HepG2 (cell line): ENCODE data around the gene BCO1. TPM values are rescaled to one million over a fixed set of nuclear protein-coding genes. Genes with fewer than 3 reads are reported as not detected.

Experiments used
- MEIS1 ChIP-seq: sonication (generic); formaldehyde crosslinking; IDR thresholded peaks from 2 replicates; pipeline ENCODE4 v1.9.0; 2021; ENCODE audit warnings: mild to moderate bottlenecking, missing genetic modification reagents, moderate library complexity, borderline replicate concordance
- ZNF816 ChIP-seq: sonication (generic); formaldehyde crosslinking; IDR thresholded peaks from 2 replicates; pipeline ENCODE4 v1.8.0; 2022; ENCODE audit warnings: missing genetic modification reagents, mild to moderate bottlenecking, borderline replicate concordance
- polyA plus RNA-seq, 8 experiments: library from polyadenylated mRNA; depleted of rRNA in 3 of 8; stranded (reverse) in 7 of 8; unstranded in 1 of 8; fragments of >200 nt; fragmentation: Illumina TruSeq in 4 of 8; extraction: Trizol in 4 of 8; gene quantifications; 2 replicates each; pipeline versions ENCODE4 v1.2.1 to v1.2.3, GENCODE V29; 2011 to 2016; ENCODE audit warnings: low read depth in 4 of 8, missing spikeins in 1 of 8, mixed read lengths in 1 of 8; ENCODE audit not compliant: insufficient read depth in 1 of 8
- total RNA-seq, 5 experiments: library from RNA; depleted of rRNA; stranded (reverse); fragments of >200 nt; fragmentation: Illumina TruSeq; extraction: Trizol; gene quantifications; 2 replicates each; pipeline ENCODE4 v1.2.3, GENCODE V29; 2016; ENCODE audit warnings: low read depth in 1 of 5
- TF ChIP-seq, protein P1 (sequence below): sonication (generic); formaldehyde crosslinking; IDR thresholded peaks from 2 replicates; pipeline ENCODE4 v1.5.1; 2020; ENCODE audit warnings: mild to moderate bottlenecking, missing genetic modification reagents, borderline replicate concordance
- TF ChIP-seq, protein P2 (sequence below): sonication (generic); formaldehyde crosslinking; IDR thresholded peaks from 2 replicates; pipeline ENCODE4 v1.4.0; 2020; ENCODE audit warnings: missing genetic modification reagents, borderline replicate concordance

The BCO1 gene
- total and polyA plus RNA-seq, 2 of the 13 experiments (the other 11 are each of a cell fraction or from before 2014, with no cell fraction given) = 0.11 TPM; not detected in 1

DNA sequence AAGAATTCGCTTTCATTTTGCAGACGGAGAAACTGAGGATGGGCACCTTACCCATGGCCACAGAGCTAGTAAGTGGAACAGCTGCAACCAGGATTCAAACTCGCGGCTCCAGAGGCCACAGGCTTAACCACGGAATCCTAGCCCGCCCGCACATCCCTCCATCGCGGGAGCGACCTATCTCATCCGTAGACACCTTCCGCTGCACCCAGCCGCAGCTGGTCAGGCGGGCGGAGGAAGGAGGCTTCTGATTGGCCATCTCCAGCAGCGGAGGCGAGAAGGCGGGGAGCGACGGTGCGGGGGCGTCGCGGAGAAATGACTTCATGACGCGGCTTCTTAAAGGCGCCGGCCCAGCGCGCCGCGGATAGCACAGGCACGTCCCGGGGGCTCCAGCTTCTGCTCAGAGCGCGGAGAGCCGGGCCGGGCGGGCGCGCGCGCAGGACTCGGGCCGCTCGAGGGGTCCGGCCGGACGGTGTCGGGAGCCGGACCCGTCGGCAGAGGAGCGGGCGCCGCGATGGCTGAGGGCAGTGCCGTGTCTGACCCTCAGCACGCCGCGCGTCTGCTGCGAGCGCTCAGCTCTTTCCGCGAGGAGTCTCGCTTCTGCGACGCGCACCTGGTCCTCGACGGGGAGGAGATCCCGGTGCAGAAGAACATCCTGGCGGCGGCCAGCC is 76.2 kb downstream of the BCO1 start, which contains the start of gene GAN (continued):
- TF ChIP-seq, protein P1, sequence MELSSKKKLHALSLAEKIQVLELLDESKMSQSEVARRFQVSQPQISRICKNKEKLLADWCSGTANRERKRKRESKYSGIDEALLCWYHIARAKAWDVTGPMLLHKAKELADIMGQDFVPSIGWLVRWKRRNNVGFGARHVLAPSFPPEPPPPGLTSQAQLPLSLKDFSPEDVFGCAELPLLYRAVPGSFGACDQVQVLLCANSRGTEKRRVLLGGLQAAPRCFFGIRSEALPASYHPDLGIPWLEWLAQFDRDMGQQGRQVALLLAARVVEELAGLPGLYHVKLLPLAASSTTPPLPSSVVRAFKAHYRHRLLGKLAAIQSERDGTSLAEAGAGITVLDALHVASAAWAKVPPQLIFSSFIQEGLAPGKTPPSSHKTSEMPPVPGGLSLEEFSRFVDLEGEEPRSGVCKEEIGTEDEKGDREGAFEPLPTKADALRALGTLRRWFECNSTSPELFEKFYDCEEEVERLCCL (CRISPR knock-in tag) = no peak
- TF ChIP-seq, protein P2, sequence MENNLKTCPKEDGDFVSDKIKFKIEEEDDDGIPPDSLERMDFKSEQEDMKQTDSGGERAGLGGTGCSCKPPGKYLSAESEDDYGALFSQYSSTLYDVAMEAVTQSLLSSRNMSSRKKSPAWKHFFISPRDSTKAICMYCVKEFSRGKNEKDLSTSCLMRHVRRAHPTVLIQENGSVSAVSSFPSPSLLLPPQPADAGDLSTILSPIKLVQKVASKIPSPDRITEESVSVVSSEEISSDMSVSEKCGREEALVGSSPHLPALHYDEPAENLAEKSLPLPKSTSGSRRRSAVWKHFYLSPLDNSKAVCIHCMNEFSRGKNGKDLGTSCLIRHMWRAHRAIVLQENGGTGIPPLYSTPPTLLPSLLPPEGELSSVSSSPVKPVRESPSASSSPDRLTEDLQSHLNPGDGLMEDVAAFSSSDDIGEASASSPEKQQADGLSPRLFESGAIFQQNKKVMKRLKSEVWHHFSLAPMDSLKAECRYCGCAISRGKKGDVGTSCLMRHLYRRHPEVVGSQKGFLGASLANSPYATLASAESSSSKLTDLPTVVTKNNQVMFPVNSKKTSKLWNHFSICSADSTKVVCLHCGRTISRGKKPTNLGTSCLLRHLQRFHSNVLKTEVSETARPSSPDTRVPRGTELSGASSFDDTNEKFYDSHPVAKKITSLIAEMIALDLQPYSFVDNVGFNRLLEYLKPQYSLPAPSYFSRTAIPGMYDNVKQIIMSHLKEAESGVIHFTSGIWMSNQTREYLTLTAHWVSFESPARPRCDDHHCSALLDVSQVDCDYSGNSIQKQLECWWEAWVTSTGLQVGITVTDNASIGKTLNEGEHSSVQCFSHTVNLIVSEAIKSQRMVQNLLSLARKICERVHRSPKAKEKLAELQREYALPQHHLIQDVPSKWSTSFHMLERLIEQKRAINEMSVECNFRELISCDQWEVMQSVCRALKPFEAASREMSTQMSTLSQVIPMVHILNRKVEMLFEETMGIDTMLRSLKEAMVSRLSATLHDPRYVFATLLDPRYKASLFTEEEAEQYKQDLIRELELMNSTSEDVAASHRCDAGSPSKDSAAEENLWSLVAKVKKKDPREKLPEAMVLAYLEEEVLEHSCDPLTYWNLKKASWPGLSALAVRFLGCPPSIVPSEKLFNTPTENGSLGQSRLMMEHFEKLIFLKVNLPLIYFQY (CRISPR knock-in tag) = no peak; the same call in 1 of the 2 replicates
- TF ChIP-seq MEIS1 (CRISPR knock-in tag) = peak; percentile 41
- TF ChIP-seq ZNF816 (CRISPR knock-in tag) = peak; percentile 70; the same call in 1 of the 2 replicates
